ENCODE data around the gene GPC6.

- TF ChIP-seq CTCF (IDR thresholded peaks at IDR 0.05) = no peak
- no peak for TF ChIP-seq POLR2AphosphoS5 (IDR thresholded peaks at IDR 0.05; ENCODE audit: low read depth, low read length)
- TF ChIP-seq USF1 (IDR thresholded peaks at IDR 0.05; ENCODE audit: borderline replicate concordance, low read depth) = no peak
Measured at GRCh38 chr13:94121686-94122085, 895.1 kb downstream of the GPC6 start.
